Fibroblast of lung (primary cell): ENCODE measurements around the gene PHTF1. TPM values are rescaled to one million over a fixed set of nuclear protein-coding genes. Genes with fewer than 3 reads are reported as not detected.

Source experiments
- DNase-seq, 2 donors: peaks; one replicate each; pipeline versions ENCODE4 v3.0.0 to v3.0.0-alpha.2; 2010; ENCODE audit warnings: low read depth in 2 of 2
- H2AFZ ChIP-seq: 2 replicates; pipeline ENCODE4 v1.5.1; 2012; ENCODE audit warnings: low read length, control low read depth, inconsistent platforms
- H3K27ac ChIP-seq: 2 replicates; pipeline ENCODE4 v1.5.1; 2011; ENCODE audit warnings: low read length, control low read depth; ENCODE audit not compliant: insufficient read depth
- H3K27me3 ChIP-seq: 2 replicates; pipeline ENCODE4 v1.5.1; 2011; ENCODE audit warnings: mild to moderate bottlenecking, low read length; ENCODE audit not compliant: control insufficient read depth, insufficient read depth
- H3K36me3 ChIP-seq: 2 replicates; pipeline ENCODE4 v1.5.1; 2011; ENCODE audit warnings: low read length; ENCODE audit not compliant: control insufficient read depth, insufficient read depth
- H3K4me1 ChIP-seq: 2 replicates; pipeline ENCODE4 v1.5.1; 2011; ENCODE audit warnings: low read length; ENCODE audit not compliant: control insufficient read depth, insufficient read depth; ENCODE audit errors: extremely low read depth
- H3K4me2 ChIP-seq: 2 replicates; pipeline ENCODE4 v1.5.1; 2011; ENCODE audit warnings: low read length, control low read depth; ENCODE audit not compliant: insufficient read depth; ENCODE audit errors: extremely low read depth
- H3K4me3 ChIP-seq, 4 experiments: fragments of 200-600 bp in 1 of 4; sonication (generic) in 1 of 4; replicated peaks in 1 of 4; 2 replicates each; pipeline ENCODE4 v1.5.1; 2011 to 2016; ENCODE audit warnings: low read length in 4 of 4, low read depth in 3 of 4, mild to moderate bottlenecking in 3 of 4, control low read depth in 2 of 4, inconsistent platforms in 1 of 4, mixed read lengths in 1 of 4; ENCODE audit not compliant: insufficient read depth in 1 of 4; ENCODE audit errors: control extremely low read depth in 1 of 4
- H3K79me2 ChIP-seq: 2 replicates; pipeline ENCODE4 v1.5.1; 2012; ENCODE audit warnings: mild to moderate bottlenecking, low read length, inconsistent platforms; ENCODE audit not compliant: control insufficient read depth, insufficient read depth
- H3K9ac ChIP-seq: 2 replicates; pipeline ENCODE4 v1.5.1; 2011; ENCODE audit warnings: mild to moderate bottlenecking, low read length, control low read depth; ENCODE audit not compliant: insufficient read depth
- H3K9me3 ChIP-seq: 2 replicates; pipeline ENCODE4 v1.5.1; 2012; ENCODE audit warnings: low read depth, low read length; ENCODE audit not compliant: control insufficient read depth, insufficient read depth
- H4K20me1 ChIP-seq: 2 replicates; pipeline ENCODE4 v1.5.1; 2011; ENCODE audit warnings: low read length; ENCODE audit not compliant: control insufficient read depth, insufficient read depth; ENCODE audit errors: extremely low read depth
- CTCF ChIP-seq, 2 donors: IDR thresholded peaks in 1 of 2; conservative IDR thresholded peaks in 1 of 2; 1 replicate in 1 of 2; 2 replicates in 1 of 2; pipeline ENCODE4 v1.5.1; 2011 to 2012; ENCODE audit warnings: low read length in 2 of 2, control low read depth in 1 of 2, inconsistent platforms in 1 of 2, low read depth in 1 of 2, mild to moderate bottlenecking in 1 of 2
- EZH2 ChIP-seq: IDR thresholded peaks from 2 replicates; pipeline ENCODE4 v1.5.1; 2012; ENCODE audit warnings: low read length, control low read depth, mild to moderate bottlenecking; ENCODE audit errors: missing control alignments
- polyA plus RNA-seq, 2 donors: library from polyadenylated mRNA; depleted of rRNA in 1 of 2; stranded (reverse) in 1 of 2; unstranded in 1 of 2; fragments of >200 nt; gene quantifications; 2 replicates each; pipeline ENCODE4 v1.2.1, GENCODE V29; 2011 to 2012; ENCODE audit warnings: missing spikeins in 1 of 2
- total RNA-seq: library from RNA; depleted of rRNA; stranded (reverse); fragments of >200 nt; gene quantifications from 2 replicates; pipeline ENCODE4 v1.2.1, GENCODE V29; 2014

PHTF1 gene
- total and polyA plus RNA-seq, 2 donors (not counting 1 experiment from before 2014, with no cell fraction given): 15.4 to 36.3 TPM

DNA sequence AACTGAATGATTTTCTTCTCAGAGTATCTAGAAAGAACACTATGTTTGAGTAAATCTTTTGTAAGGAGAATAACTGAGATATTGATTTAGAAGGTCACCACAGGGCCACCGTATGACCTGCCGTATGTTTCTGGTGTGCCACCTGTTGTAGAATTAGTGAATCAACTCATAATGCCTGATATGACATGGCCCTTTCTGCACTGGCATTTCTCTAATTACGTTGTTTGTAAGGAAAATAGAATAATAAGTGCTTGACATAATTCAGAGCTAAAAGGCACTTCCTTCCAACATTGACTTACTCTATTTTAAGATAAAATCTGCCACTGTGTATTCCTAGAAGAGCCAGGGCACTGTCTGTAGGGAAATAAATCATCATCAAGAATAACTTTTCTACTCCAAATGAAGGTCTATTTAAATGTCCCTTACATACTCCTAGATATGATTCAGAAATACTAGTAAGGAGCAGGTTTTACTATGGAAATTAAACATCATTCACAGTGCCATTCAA, 101.7 kb downstream of the PHTF1 start:
- H3K27ac ChIP-seq: no peak overlapping the region
- no peaks in the 10 kb centered on the region for H3K4me1 ChIP-seq
- no peaks in the 10 kb centered on the region for H3K9me3 ChIP-seq
- no peak for DNase-seq
- H4K20me1 ChIP-seq: no peaks in the 10 kb centered on the region
- H3K27me3 ChIP-seq: no peaks in the 10 kb centered on the region
- no peaks in the 10 kb centered on the region for H3K79me2 ChIP-seq
- H3K4me3 ChIP-seq: no peak overlapping the region
- no peak overlapping the region for H3K4me2 ChIP-seq
- TF ChIP-seq CTCF (conservative IDR thresholded peaks at IDR 0.05 in 1 of 2, IDR thresholded peaks at IDR 0.05 in 1 of 2; ENCODE audit: low read depth in 1 of 2, low read length in 2 of 2) (no peak), EZH2 (no peak)
- no peaks in the 10 kb centered on the region for H3K36me3 ChIP-seq
- H2AFZ ChIP-seq: no peak overlapping the region
- H3K9ac ChIP-seq: no peak overlapping the region

DNA sequence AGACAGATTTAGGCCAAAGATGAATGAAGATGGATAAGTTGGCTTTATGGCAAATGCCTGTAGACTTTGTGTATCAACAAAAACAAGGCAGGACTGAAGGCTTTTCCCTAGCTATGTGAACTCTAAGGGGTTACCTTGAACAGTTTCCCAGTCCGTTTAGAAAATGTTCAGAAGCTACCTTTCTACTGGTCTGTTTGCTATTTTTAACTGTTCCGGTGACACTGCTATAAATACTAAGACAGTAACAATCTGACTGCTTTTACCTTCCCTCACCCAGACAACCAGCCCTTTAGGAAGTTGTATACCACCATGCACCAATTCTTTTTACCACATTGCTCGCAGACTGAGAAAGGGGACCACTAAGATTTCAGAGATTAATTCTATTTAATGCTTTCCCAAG, 102.2 kb downstream of the PHTF1 start:
- Histone ChIP-seq H3K9me3 (no peaks in the 10 kb centered on the region), H4K20me1 (no peaks in the 10 kb centered on the region), H3K27me3 (no peaks in the 10 kb centered on the region), H3K9ac (no peak overlapping the region), H3K36me3 (no peaks in the 10 kb centered on the region), H3K4me2 (no peak overlapping the region), H3K79me2 (no peaks in the 10 kb centered on the region), H3K27ac (no peak overlapping the region), H3K4me3 (no peak overlapping the region), H3K4me1 (no peaks in the 10 kb centered on the region), H2AFZ (no peak overlapping the region)
- TF ChIP-seq EZH2 (no peak), CTCF (conservative IDR thresholded peaks at IDR 0.05 in 1 of 2, IDR thresholded peaks at IDR 0.05 in 1 of 2; ENCODE audit: low read depth in 1 of 2, low read length in 2 of 2) (no peak)
- DNase-seq: no peak

DNA sequence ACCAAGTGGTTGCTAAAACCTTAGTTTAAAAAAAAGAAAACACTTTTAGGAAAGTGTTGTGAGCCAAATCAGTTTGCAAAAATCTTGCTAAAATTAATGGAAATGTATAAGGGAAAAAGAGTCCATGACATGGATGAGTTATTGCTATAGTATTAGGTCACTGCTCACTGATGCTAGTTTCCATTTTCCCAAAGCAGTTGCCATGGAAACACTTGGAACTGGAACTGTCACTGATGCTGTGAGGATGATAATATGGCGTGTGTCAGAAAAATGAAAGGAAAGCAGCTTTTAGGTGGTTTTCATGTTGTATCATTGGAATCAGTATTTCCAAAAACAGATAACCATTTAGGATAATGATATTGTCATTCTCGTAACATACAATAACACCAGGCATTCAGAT, 104.4 kb downstream of the PHTF1 start:
- Histone ChIP-seq H4K20me1 (no peaks in the 10 kb centered on the region), H3K4me2 (no peak overlapping the region), H3K4me1 (no peaks in the 10 kb centered on the region), H2AFZ (no peak overlapping the region), H3K36me3 (no peaks in the 10 kb centered on the region), H3K79me2 (no peaks in the 10 kb centered on the region), H3K27me3 (no peaks in the 10 kb centered on the region), H3K9me3 (no peaks in the 10 kb centered on the region), H3K27ac (no peak overlapping the region), H3K9ac (no peak overlapping the region), H3K4me3 (no peak overlapping the region)
- no peak for DNase-seq
- TF ChIP-seq EZH2 (no peak), CTCF (conservative IDR thresholded peaks at IDR 0.05 in 1 of 2, IDR thresholded peaks at IDR 0.05 in 1 of 2; ENCODE audit: low read depth in 1 of 2, low read length in 2 of 2) (no peak)
